NCI-H69 (cell line): Measurements from ENCODE around the gene ETV3.

Source experiments
- DNase-seq: peaks from one replicate; lab custom pipeline; 2025; lab: John Stamatoyannopoulos, UW

ETV3 gene

DNA sequence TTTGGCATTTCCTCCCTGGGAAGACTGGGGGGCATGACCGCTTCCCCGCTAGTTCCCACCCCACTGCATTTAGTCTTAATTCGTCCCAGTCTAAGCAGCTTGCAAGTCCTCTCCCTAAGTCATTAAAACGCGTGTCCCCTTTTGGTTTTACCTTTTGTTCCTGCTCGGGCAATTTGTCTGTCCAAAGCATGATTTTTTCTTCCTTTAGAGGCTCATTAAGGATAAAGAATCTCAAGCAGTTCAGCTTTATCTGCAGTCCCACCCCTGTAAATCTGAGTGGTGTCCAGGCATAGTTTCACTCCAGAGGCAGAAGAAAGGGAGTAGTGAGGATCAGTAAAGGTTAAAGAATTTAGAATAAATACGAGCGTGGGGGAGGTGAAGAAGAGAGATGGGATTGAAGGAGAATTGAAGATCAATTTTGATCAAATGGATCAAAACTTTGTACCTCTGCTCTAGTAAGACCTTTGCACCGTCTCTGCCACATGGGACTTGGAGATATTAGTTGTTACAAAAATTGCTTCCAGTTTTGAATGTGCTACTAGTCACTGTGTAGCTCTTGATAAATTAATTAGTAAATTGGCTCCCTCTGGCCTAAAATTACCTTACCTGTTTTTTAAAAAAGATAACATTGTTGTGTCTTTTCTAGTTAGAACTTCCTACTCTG lies 989 bp upstream of the ETV3 start:
- no peak for DNase-seq

DNA sequence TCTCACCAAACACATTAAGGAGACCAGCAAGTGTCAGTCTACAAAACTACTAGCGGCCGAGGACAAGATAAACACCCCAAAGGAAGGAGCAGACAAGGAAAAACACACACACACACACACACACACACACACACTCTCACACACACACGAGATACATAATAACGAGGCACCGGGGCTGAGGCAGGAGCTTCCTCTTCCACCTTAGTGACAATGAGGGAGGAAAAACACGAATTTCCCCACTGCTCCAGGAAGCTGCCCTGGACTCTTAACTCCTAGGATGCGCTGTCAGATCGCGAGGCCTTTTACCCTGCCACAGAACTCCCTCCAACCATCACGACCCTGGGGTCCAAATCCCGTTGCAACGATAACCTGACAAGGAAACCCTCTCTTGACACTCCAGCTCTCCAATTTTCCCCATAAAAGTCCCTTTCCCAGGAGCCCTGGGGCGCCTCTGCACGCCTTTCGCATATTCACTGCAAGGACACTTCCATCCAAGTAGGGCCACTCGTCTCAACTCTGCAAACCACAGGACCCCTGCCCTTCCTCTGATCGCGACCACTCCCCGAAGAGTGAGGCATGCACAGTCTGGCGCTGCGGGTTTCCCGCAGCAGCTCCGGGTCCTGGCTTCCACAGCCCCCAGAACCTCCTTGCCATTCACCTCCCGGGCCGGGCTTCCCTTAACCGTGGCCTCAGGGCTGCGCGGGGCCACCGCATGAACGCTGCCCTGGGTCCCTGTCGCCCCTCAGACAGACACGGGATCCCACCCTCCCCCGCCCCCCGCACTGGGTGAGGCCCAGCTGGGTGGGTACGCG lies 581 bp downstream of the ETV3 start:
- DNase-seq: peak; percentile 52

DNA sequence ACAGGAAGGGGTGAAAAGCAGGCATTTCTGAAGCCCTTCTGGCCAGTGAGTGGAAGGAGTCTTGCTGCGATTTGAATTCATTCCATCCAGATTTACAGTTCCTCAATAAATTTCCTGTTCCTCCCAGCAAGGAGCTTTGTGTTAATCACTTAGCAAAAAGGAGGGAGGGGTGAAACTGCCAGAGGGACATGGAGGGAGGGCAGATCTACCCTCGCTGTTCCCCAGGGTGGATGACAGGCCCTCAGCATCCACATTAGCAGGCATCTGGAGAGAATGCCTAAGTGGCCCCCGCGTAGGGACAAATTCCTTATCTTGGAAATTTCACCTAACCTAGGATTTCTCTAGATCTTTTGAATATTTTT lies 1.2 kb downstream of the ETV3 start:
- peak; percentile 61 for DNase-seq

DNA sequence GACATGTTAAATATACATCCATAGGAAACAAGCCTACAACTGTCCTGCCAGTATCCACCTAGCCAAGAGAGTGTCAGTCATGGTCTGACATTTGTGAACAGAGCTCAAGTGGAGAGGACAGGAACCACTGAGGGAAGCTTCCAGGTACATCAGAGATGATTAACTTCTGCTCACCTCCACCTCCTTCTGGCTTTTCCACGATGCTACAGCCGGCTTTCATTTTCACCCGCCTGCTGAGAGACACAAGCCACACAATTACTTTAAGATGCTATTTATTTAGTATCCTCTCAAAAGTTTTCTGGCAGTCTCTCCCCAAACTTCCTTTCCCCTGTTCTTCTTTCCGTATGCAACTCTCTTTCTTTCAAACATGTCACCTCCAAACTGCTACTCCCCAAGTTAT lies 2.1 kb downstream of the ETV3 start:
- DNase-seq: no peak

DNA sequence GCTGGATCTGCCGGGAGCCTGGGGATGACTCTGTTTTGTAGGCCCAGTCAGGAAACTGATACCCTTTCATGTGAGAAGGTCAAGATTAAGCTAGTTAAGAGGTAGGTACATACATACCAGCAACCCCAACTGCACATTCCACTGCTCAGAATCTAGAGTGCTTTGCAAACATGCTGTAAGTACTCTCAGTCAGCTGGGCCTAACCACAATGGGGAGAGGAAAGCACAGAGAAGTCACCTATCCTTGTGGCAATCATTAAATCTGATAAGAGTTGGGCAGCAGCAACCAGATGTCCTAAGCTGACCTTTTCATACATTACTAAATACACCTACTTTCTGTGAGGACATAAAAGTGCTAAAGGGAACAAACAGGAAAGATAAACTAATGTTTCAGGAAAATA lies 2.5 kb downstream of the ETV3 start:
- DNase-seq: no peak

DNA sequence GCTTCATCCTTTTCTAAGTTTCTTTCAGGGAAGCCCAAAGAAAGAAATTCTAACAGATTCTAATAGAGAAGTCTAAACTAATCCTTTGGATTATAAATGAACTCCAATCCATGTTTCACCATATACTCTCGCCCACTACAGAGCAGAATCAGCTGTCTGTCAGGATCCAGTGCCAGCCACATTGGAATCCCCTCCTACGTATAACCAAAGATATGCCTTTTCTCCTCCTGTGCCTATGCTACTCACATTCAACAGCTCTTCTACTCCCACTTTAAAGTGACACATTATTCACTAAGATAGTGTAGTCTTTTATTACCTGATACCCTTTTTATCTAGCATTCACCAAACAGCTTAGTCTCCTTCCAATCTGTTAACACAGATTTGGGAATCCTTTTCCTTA lies 3.1 kb downstream of the ETV3 start:
- no peak for DNase-seq

DNA sequence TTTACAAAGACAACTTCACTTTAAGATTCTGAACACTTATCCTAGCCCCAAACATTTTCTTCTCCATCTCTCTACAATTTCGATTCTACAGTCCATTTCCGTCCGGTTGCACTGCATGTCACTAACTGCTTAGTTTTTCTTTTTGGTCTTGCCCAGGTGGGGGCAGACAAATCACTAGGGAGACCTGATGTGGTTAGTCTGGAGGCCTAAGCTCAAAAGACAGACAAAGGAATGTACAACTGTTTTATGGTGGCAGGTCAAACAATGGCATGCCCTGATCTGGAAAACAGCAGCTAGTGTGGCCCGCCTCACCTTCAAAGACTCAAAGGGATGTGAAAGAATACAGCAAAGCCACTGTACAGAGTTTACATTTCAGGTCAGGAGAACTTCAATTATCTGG lies 3.8 kb downstream of the ETV3 start:
- DNase-seq: no peak

DNA sequence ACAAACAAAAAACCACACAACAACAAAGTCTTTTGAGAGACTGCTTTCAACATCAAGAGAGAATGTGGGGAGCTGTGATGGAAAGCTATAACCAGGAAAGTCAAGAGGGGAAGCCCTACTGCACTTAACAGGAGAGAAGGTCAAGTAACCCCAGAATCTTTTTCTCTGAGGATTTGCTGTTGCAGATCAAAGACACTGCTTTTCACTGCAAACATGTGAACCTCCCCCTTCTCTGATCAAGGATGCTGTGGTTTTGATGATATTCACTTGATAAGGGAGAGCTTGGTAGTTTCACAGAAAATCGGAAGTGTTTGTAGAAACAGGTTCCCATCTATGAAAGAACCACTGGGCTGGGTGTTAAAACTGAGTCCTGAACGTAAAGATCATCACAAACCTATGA lies 4.8 kb downstream of the ETV3 start:
- no peak for DNase-seq

DNA sequence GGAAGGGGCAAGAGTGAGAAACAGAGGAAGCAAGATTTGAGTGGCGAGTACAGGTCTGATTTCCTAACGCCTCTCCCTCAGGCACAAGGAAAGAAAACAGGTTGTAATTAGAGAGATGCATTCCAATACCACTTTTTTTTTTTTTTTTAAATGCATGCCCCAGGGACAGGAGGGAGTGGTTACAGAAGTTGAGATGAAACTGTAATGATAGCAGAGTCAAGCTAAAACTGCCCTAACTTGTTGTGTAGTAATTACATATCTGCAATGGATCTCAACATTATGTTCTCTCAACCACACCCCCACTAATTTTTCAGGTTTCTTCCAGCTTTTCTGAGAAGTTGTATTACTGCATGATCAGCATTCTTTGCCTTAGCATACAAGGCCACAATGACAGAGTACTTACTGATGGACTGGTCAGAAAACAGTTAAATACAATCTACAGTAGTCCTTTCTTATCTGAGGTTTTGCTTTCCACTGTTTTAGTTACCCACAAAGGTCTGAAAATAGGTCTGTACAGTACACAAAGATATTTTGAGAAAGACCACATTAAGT lies 5.5 kb downstream of the ETV3 start:
- no peak for DNase-seq

DNA sequence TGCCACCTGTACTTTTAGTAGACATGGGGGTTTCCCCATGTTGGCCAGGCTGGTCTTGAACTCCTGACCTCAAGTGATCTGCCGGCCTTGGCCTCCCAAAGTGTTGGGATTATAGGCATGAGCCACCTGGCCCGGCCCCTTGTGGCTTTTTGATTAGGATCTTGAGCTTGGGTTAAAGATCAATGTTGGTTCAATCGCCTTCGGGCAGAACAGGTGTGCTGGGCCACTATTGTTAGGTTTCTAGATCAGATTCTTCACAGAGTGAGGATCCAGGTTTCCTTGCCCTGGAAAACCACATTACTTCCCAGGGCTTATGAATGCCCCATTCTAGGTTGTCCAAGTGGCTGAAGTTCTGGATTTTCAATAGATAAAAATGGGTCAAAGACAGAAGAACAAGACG lies 6.1 kb downstream of the ETV3 start:
- no peak for DNase-seq

DNA sequence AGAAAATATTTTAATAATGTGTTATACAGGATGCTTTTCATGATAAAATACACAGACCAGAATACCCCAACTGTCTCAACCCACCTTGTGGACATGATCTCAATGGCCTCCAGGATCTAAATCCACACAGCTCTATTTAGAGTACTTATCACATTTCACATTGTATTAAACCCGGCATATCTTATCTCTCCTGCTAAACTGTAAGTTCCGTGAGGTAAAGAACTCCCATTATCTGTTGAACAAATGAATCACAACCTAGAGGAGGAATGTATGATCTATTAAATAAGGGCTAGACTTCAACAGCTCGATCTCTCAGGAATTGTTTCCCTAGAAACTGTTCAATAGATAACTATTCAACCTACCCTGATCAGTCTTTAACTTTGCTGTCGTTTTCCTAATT lies 6.9 kb downstream of the ETV3 start:
- DNase-seq: no peak

DNA sequence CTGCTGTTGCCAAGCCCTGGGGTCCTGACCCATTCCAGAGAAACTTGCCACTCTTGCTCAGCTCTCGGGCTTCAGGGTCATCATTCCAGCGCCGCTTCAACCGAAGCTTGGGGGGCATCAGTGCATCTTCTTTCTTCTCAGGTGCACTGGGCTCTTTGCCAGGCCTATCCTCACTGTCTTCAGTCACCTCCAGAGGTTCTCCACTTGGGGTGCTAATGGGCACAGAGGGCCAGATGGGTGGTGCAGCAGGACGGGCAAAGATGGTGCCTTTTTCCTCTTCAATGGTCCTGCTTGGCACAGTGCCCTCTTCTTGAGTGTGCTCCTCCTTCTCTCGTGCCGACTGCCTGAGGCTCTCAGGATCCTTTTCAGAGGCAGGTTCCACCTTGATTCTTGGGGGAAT lies 13.3 kb downstream of the ETV3 start:
- peak; percentile 12 for DNase-seq

DNA sequence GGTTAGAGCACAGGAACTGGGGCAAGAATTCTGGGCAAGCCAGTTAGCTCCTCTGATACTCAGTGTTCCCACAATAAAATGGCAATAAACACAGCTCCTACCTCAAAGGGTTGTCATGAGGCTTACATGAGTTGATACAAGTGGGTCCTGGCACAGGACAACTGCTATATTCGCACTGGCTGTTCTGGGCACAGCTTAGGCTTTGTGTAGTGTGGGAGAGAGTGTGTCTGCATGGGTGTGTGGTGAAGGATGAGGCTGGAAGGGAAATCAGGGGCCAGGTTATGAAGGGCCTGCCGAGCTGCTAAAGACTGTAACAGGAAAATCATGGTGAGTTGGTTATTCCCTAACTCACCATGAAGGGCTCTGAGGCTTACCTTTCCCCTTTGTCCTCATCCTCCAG lies 18.7 kb downstream of the ETV3 start:
- DNase-seq: no peak

DNA sequence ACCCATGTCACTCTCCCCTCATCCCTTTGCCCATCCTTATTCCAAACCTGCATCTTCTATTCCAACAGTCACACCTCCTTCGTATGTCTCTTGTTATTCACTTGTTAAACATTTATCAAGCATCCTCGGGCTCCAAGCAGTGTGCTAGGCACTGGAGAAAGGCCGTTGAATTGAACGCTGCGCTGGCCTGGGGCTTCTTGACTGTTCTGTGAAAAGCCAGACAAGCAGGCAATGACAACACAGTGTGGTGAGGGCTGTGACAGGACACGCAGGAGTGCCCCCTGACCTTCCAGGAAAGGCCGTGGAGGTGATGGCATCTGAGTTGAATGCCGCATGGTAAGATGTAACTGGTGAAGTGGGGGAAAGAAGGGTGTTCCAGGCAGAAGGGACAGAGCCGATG lies 19.2 kb downstream of the ETV3 start:
- no peak for DNase-seq

DNA sequence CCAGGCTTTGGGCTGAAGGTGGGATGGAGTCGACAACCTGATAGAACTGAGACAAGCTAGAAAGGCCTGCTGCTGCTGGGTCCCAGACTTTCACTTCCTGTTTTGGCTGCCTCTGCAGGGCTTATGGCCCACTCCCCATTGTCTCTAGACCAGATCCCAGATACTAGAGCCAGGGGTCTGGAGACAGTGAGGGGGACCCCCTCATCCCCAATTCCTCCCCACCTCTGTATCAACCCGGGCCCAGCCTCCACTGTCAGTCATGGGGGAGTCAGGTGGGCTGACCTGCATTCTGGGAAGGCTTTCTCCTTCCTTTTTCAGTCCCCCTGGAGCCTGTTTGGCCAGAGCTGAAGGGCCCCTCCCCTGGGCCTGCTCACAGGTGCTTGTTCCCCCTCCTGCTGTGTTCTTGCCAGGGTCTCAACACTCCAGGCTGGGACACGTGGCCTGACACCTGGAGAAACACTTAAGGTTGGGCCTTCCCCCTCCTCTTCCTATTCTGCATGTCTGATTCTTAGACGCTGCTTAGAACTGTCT lies 20.6 kb downstream of the ETV3 start:
- DNase-seq: no peak

DNA sequence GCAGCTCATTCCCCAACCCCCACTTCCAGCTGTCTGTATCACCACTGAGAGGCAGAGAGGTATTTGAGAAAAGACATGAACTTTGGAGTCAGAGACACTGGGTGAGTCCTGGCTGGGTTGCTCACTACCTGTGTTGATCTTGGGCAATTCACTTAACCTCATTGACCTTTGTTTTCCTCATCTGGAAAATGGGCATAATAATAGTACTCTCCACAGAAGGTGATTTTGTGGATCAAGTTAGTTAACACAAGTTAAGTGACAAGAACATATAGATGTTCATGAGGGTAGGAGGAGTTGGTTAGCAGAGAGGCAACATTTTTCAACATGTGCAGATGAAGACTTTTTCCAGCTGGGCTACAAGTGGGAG lies 21.5 kb downstream of the ETV3 start:
- no peak for DNase-seq

DNA sequence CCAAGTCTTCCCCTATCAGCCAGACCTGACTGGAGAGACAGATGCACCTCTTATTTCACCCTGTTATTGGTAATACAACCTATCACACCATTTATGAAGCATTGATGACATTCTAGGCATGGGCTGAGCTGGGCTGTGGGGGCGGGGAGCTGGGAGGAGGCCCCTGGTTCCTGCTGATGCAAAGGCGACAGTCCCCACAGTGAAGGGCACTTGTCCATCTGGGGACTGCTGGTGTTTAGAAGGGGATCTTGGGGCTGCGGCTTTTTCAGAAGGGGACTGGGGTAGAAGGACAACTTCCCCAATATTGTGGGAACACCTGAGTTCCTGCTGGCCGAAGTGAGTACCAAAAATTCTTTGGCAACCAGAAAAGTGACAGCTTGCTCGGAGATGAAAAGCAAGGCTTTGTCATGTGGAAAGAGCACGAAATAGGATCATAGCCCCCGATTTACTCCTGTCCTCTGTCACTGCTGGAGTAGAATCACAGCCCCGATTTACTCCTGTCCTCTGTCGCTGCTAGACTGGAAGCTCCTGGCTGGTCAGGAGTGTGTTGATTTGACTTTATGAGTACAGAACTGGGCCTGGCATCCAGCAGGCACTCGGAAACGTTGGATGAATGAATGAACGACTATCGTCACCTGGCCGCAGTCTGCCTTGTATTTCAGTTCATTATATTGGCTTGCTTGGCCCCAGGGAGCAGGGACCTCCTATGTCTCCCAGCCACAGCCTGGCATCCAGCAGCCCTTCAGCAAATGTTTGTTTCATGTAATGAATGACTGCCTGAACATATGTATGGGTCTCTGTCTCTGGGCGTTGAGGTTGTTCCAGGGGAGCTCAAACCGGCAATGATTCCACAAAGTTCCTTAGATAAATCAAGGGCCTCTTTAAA lies 22.1 kb downstream of the ETV3 start:
- no peak for DNase-seq

DNA sequence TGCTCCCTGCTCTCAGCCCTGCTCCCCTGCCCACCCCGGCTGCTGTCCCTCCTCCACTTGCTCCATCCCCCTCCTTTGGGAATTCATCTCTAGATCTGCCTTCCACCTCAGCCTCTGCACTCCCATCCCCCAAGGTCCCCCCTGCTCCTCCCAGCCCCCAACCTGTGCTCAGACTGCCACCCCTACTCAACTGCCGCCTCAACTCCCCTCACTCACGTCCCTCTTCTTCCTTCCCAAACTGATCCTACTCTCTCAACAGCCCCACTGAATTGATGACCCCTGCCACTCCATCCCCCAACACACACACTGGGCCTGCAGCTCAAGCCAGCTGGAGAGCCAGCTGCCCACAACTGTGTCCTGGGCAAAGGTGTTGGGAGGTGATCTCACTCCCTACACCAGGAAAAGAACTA lies 22.8 kb downstream of the ETV3 start:
- no peak for DNase-seq

DNA sequence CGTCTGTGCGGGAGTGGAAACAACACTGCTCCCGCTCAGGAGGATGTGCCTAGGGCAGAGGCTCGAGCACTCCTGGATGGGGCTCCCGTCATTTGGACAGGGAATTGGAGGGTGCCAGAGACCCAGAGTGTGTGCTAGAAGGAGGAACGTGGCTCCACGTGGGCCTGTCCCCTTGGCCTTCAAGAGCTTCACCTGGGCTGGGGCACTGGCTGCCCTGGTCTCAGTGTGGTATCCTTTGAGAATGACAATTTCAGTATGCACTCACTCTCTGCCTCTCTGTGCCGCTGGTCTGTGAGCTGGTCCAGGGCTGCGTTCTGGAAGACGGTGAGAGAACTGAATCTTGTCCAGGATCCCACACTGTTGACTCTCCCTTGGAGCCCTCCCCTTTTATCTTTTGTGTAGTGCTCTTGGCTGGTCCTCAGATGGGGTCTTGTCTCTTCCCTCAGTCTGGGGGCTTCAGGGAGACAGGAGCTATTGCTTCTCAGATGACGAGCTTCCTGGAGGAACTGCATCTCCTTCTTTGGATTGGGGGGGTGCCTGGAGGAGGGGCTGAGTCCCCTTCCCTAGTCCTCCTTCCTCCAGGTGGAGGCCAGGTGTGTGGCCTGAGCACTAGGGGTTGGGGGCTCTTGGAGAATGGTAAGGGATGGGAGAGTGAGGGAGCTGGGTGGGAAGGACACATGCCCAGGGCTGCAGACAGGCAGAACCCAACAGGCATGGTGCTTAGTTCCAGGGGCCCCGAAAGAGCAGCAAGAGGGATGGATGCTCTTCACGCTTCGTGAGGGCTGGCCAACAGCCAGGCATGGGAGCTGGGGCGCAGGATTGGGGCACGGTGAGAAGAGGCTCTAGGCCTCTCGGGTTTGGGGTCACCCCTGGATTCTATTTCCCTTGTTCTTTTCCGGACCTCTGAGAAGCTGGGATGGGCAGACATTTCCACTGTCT lies 23.7 kb downstream of the ETV3 start:
- no peak for DNase-seq

DNA sequence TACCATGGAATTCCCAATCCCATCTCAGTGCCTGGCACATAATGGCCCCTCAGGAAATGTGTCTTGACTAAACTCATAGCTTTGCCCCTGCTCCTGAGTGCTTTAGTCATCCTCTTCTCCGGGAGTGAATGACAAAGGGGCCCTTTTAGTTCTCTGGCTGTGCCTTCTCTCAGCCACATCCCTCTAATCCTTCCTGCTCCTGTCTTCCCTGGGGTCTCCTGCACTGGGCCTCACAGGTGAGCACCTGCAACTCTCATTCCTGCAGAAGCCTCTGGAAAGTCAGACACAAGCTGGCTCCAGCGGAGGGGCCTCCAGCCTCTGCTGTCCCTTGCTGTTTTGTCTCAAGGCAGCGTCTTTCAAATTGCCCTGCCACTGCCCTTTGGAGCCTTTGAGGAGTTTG lies 24.6 kb downstream of the ETV3 start:
- DNase-seq: no peak

DNA sequence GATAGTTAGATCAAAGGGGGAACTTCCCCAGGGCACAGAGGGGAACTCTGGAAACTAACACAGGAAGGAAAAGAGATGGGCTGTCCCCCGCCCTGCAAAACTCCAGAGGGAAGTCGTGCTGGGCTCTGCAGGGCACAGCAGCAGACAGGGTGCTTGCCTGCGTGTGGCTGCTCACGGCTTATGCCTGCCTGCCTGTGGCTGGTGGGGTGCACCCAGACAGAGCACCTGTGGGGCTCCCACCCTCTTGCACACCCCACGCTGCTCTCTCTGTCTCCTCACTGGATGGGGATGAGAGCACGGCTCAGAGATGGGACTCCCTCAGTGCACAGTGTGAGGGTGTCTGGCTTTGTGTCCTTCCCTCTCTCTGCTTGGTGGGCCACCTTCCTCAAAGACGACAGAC lies 25.1 kb downstream of the ETV3 start:
- DNase-seq: no peak
